ENCODE data around the gene NMNAT2. TPM values are rescaled to one million over a fixed set of nuclear protein-coding genes. Genes with fewer than 3 reads are reported as not detected.

Gene NMNAT2
- total and polyA plus RNA-seq, 2 donors from 2014 or later = 0.17 to 2.0 TPM

- intact Hi-C loops (cut with DNase I) = no loop called here
- no peak overlapping the region for H3K27ac ChIP-seq (ENCODE audit: low read depth in 2 of 2, low read length in 2 of 2)
- DNase-seq (no peak), FAIRE-seq (no peak)
- H3K27me3 ChIP-seq (ENCODE audit: control insufficient read depth, insufficient read depth, low read length) = no peaks in the 10 kb centered on the region
- no peak overlapping the region for H3K4me3 ChIP-seq (ENCODE audit: low read length in 3 of 3)
- no peaks in the 10 kb centered on the region for H3K9me3 ChIP-seq (ENCODE audit: control insufficient read depth in 2 of 3, insufficient read depth in 1 of 3, low read length in 3 of 3)
- no peaks in the 10 kb centered on the region for H3K4me1 ChIP-seq (ENCODE audit: control insufficient read depth in 2 of 3, insufficient read depth in 2 of 3, low read depth in 1 of 3, low read length in 3 of 3)
- H3K36me3 ChIP-seq (ENCODE audit: control insufficient read depth in 2 of 3, insufficient read depth in 3 of 3, low read length in 3 of 3) = no peaks in the 10 kb centered on the region
- no peak overlapping the region for H3K9ac ChIP-seq (ENCODE audit: low read length in 3 of 3)
- TF ChIP-seq, protein P1, sequence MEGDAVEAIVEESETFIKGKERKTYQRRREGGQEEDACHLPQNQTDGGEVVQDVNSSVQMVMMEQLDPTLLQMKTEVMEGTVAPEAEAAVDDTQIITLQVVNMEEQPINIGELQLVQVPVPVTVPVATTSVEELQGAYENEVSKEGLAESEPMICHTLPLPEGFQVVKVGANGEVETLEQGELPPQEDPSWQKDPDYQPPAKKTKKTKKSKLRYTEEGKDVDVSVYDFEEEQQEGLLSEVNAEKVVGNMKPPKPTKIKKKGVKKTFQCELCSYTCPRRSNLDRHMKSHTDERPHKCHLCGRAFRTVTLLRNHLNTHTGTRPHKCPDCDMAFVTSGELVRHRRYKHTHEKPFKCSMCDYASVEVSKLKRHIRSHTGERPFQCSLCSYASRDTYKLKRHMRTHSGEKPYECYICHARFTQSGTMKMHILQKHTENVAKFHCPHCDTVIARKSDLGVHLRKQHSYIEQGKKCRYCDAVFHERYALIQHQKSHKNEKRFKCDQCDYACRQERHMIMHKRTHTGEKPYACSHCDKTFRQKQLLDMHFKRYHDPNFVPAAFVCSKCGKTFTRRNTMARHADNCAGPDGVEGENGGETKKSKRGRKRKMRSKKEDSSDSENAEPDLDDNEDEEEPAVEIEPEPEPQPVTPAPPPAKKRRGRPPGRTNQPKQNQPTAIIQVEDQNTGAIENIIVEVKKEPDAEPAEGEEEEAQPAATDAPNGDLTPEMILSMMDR (IDR thresholded peaks at IDR 0.05; ENCODE audit: borderline replicate concordance, extremely low read depth, insufficient read depth) = no peak
Measured at GRCh38 chr1:183353597-183353996, 64.6 kb downstream of the NMNAT2 start.

- no peak for FAIRE-seq
- H3K4me1 ChIP-seq (ENCODE audit: control insufficient read depth in 2 of 3, insufficient read depth in 2 of 3, low read depth in 1 of 3, low read length in 3 of 3) = no peaks in the 10 kb centered on the region
Measured at GRCh38 chr1:183349201-183349711, 68.9 kb downstream of the NMNAT2 start.

GRCh38 chr1:183346276-183346732, 71.9 kb downstream of the NMNAT2 start:
- no peaks in the 10 kb centered on the region for H3K36me3 ChIP-seq (ENCODE audit: control insufficient read depth in 2 of 3, insufficient read depth in 3 of 3, low read length in 3 of 3)
- TF ChIP-seq, protein P1 (IDR thresholded peaks at IDR 0.05; ENCODE audit: borderline replicate concordance, extremely low read depth, insufficient read depth) = no peak
- intact Hi-C loops (cut with DNase I) = no loop called here
- FAIRE-seq = no peak
- no peaks in the 10 kb centered on the region for H3K27me3 ChIP-seq (ENCODE audit: control insufficient read depth, insufficient read depth, low read length)
- H3K9ac ChIP-seq (ENCODE audit: low read length in 3 of 3) = no peak overlapping the region
- H3K9me3 ChIP-seq (ENCODE audit: control insufficient read depth in 2 of 3, insufficient read depth in 1 of 3, low read length in 3 of 3) = no peaks in the 10 kb centered on the region
- no peaks in the 10 kb centered on the region for H3K4me1 ChIP-seq (ENCODE audit: control insufficient read depth in 2 of 3, insufficient read depth in 2 of 3, low read depth in 1 of 3, low read length in 3 of 3)
- DNase-seq = no peak
- H3K27ac ChIP-seq (ENCODE audit: low read depth in 2 of 2, low read length in 2 of 2) = no peak overlapping the region
- no peak overlapping the region for H3K4me3 ChIP-seq (ENCODE audit: low read length in 3 of 3)

More at GRCh38 chr1:183349201-183349711, 68.9 kb downstream of the NMNAT2 start:
- TF ChIP-seq, protein P1 (IDR thresholded peaks at IDR 0.05; ENCODE audit: borderline replicate concordance, extremely low read depth, insufficient read depth) = no peak
- intact Hi-C loops (cut with DNase I) = no loop called here
- no peak for DNase-seq
- Histone ChIP-seq H3K27ac (ENCODE audit: low read depth in 2 of 2, low read length in 2 of 2) (no peak overlapping the region), H3K4me3 (ENCODE audit: low read length in 3 of 3) (no peak overlapping the region), H3K9ac (ENCODE audit: low read length in 3 of 3) (no peak overlapping the region), H3K27me3 (ENCODE audit: control insufficient read depth, insufficient read depth, low read length) (no peaks in the 10 kb centered on the region), H3K36me3 (ENCODE audit: control insufficient read depth in 2 of 3, insufficient read depth in 3 of 3, low read length in 3 of 3) (no peaks in the 10 kb centered on the region), H3K9me3 (ENCODE audit: control insufficient read depth in 2 of 3, insufficient read depth in 1 of 3, low read length in 3 of 3) (no peaks in the 10 kb centered on the region)
